HG03571 (cell line): Measurements from ENCODE around the gene PBX1.

Experiments used
- ATAC-seq: cut with Tn5 transposase; IDR thresholded peaks from one replicate; pipeline ENCODE4 v1.9.1; 2021; ENCODE audit not compliant: unreplicated experiment

The PBX1 gene

GRCh38 chr1:164693564-164694359, 134.8 kb downstream of the PBX1 start:
- ATAC-seq = no peak

DNA sequence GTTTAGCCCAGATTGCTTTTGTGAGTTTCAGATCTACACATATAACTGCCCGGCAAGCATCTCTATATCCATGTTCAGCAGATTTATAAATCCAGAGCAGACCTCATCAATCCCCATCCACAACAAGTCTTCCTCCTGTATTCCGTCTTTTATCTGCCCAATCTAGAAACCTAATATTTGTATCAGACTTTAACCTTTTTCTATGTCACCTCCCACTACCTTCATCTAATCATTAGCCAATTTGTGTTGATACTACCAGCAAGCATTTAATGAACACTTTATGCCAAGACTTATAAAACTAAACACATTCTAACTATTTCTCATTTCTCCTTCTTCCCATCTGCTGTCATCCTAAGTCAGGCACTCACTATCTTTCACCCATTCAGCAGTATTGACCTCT, 135.5 kb downstream of the PBX1 start:
- ATAC-seq = no peak

DNA sequence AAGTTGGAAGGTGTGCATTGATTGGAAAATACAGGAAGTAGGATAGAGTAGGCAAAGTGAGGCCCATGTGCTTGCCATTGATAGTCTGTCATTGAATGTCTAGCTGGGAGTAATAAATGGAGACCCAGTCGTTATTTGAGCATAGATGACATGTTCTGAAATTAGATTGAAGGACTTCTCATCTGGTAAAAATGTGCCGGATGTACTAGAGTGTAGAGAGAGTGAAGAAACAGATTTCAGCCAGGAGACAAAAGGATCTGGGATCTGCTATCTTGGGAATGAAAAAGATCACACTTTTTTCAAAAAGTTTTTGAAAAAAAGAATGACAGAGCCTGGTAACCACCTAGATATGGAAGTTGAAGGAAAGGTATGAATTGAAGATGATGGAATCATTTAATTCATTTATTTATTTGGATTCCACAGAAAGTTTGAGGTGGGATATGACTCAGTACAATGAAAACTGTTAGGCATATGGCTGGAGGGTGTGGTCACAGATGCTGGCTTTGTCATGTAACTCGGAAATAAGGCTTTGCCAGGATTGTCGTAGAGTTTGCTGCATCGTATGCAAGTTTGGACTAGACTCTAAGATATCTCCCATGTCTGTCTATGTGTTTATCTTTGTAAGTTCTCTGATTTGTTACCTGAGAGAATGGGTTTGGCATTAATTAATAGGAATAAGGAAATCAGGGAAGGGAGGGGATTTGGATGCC, 137.1 kb downstream of the PBX1 start:
- ATAC-seq = no peak

DNA sequence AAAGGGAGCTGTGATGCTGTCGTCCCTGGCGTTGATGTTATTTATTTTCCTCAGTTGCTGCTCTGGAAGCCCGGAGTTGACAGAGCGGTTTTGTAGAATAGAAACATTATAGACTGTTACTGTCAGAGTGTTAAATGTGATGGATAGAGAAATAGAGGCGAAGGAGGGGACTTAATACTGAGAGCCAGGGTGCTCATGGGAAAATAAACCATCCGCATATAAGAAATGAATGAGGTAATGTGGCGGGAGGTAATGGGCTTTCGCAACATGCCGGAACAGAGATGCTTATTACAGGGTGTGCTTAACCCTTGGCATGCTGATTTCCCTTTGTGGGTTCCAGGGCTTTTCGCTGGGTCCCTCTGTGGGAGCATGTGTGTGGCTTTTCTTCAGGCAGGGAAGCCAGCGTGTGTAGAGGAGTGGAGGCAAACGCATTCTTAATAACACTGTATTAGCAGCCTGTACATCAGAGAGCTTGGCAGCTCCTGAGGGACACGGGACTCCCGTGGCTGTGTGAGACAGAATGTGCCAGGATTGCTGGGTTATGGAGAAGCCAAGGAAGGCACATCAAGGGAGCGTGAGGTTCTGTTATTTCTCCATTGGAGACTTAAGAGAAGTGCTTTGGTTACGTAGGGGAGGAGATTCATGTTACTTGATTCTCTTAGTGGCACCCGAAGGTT, 141.0 kb downstream of the PBX1 start:
- ATAC-seq = no peak

GRCh38 chr1:164700683-164701082, 141.7 kb downstream of the PBX1 start:
- no peak for ATAC-seq

GRCh38 chr1:164701189-164701761, 142.3 kb downstream of the PBX1 start:
- no peak for ATAC-seq

GRCh38 chr1:164702216-164702615, 143.2 kb downstream of the PBX1 start:
- no peak for ATAC-seq

- no peak for ATAC-seq
Observed at GRCh38 chr1:164702664-164703063, 143.7 kb downstream of the PBX1 start.

GRCh38 chr1:164703463-164703862, 144.5 kb downstream of the PBX1 start:
- no peak for ATAC-seq

DNA sequence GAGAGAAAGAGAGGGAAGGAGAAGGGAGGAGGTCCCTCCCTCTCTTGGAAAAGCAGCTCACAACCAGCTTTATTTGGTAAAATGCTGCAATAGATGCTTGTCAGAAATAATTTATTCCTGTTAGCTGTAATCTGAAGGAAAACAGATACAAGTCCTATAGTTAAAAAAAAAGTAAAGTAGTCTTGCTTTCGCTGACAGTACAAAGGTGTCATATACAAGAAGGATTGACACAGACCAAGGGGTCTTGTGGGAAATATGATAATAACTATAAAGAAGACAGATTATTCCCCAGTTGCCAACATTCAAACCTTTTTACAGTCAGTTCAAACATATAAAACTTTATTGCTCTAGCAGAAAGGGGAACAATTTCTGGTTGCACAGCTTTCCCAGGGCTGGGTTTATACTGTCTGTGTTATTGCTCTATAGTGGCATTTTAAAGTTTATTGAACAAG, 145.0 kb downstream of the PBX1 start:
- no peak for ATAC-seq

DNA sequence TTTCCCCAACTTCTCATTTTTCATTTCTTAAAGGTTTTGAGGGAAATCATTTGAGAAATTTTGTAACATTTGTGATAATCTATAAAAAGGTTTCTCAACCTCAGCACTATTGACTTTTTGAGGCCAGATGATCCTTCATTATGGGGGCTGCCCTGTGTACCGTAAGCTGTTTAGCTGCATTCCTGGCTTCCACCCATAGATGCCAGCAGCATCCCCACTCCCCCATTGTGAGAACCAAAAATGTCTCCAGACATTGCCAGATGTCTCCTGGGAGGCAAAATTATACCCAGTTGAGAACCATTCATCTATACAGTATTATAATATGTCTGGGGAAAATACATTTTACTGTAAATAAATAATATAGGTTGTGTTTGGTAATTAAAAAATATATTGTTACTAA, 146.0 kb downstream of the PBX1 start:
- no peak for ATAC-seq

DNA sequence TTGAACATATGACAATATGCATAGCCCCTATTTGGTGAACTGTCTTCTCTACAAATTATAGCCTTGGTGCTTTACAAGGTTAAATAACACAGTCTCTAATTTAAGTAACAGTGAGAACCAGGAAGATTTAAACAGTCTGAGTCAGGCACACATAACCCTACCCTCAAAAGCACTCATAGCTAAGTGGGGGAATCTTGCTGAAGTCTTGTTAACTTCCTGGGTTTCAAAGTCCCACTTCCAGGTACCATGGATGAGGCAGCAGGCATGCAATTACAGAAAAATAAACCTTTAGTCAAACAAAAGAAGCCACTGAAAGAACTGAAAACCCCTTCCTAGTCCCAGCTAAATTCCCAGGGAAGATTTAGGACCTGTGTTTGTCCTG, 147.6 kb downstream of the PBX1 start:
- no peak for ATAC-seq

- no peak for ATAC-seq
Observed at GRCh38 chr1:164707868-164708331, 148.9 kb downstream of the PBX1 start.

- ATAC-seq = no peak
Observed at GRCh38 chr1:164708596-164708995, 149.6 kb downstream of the PBX1 start.

DNA sequence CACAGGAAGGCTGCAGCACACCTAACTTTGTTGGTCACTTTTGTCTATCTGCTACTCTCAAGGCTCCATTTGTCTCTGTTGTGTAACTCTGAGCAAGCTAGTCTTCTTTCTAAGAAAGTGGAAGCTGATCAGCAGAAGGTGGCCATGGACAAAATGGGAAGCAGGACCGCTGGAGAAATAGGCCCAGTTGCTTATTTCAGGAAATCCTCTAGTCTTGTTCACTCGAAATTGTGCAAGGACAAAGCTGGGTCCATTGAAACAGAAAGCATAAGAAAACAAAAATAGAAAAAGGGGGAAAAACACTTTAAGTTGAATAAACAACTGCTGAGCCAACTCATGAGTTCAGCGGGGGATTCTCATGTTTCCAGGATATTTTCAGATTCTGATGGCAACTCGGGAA, 150.1 kb downstream of the PBX1 start:
- no peak for ATAC-seq

GRCh38 chr1:164709541-164710278, 150.7 kb downstream of the PBX1 start:
- ATAC-seq = no peak

DNA sequence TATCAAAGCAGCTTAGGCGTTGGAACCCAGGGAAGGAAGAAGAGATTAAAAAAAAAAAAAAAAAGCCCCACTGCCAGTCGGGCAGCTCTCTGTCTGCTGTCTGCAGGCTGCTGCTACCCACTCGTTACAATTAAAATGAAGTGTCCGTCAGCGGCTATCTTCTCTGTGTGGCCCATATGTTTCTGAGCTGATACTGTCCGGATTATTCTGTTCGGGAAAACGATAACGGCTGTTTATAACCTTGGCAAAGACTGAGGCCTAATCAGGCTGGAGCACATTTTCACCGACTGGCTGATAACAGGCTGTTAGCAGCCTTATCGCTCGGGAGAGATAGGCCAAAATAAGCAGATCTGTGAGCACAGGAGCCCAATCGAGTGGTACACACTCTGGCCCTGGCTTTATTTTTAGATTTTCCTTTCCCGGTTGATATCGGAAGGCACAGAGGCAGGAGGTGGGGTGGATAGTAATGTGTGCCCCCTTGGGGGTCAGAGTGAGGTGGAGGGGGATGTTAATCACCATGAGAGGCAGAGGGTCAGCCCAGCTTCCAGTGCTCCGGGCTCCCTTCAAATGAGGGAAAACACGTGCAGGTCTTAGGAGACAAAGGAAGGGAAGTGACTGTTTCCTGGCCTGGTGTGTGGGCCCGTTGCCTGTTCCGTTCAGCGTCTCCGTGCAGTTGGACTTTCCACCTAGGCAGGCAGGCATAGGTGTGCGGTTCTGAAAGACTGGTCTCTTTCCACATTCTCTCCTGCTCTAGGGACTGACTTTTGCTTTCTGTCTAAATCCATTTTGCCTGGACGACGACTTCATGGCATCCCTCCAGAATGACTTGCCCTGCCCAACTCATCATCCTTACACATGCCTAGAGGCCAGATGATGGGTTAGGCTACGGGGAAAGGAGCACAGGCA, 153.4 kb downstream of the PBX1 start:
- no peak for ATAC-seq

GRCh38 chr1:164713456-164714207, 154.6 kb downstream of the PBX1 start:
- no peak for ATAC-seq
